ENCODE measurements around the gene ELMO1.

DNA sequence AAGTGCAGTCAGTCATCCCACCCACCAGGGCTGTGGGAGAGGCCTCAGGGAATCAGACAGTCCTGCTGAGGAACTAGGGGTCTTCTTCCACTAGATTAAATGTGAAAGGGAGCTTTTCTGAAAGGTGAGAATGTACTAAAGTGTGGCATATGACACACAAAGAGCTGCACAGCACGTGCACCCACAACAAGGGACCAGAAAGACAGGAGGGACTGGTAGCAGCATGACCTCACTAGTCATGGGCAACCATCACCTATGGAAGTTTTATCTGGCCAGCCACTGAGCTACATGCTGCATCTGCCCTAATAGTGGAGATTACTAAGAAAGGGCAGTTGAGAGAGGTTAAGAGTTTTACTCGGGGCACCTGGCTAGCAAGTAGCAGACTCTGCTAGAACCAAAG, 519.9 kb downstream of the ELMO1 start:
- TF ChIP-seq CTCF (conservative IDR thresholded peaks at IDR 0.05; ENCODE audit: low read depth, low read length) (no peak), EZH2 (IDR thresholded peaks at IDR 0.05; ENCODE audit: low read length, unreplicated experiment) (no peak), EZH2phosphoT487 (IDR thresholded peaks at IDR 0.05; ENCODE audit: borderline replicate concordance, low read length) (no peak)
